ENCODE data around the gene TMEM31. TPM values are rescaled to one million over a fixed set of nuclear protein-coding genes. Genes with fewer than 3 reads are reported as not detected.

The TMEM31 gene
- total RNA-seq, 2 experiments from 2014 or later = not detected

DNA sequence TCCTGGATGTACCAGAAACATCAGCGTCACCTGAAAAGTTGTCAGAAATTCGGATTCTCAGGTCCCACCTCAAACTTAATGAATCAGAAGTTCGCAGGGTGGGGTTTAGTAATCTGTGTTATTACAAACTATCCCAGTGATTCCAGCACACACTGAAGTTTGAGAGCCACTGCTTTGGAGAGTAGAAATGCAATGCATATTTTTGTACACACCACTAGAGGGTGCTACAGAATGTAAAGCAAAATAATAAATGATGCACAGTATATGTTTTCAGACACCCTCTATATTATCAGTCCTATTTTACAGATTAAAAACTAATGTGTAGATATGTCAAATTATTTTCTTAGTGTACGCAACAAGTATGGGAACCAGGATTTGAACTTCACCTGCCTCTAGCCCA, 21.8 kb upstream of the TMEM31 start:
- Mint-ChIP-seq H3K27ac (no peak overlapping the region), H3K27me3 (no peaks in the 10 kb centered on the region), H3K4me3 (no peak overlapping the region), H3K9me3 (ENCODE audit: low read depth) (no peaks in the 10 kb centered on the region), H3K36me3 (peaks cover 8% of the 10 kb centered on the region), H3K4me1 (peaks cover 7% of the 10 kb centered on the region)
- ATAC-seq (no peak), DNase-seq (no peak)
- CTCF ChIA-PET = no interaction called here

GRCh38 chrX:103691059-103691458, 19.6 kb upstream of the TMEM31 start:
- Mint-ChIP-seq H3K27ac (no peak overlapping the region), H3K9me3 (ENCODE audit: low read depth) (no peaks in the 10 kb centered on the region), H3K4me1 (no peaks in the 10 kb centered on the region), H3K36me3 (no peaks in the 10 kb centered on the region), H3K27me3 (no peaks in the 10 kb centered on the region), H3K4me3 (no peak overlapping the region)
- no peak for DNase-seq
- CTCF ChIA-PET = interaction anchor here (1.7 to 2.4 kb wide), 2 partner anchors 11 to 20 kb away, joined by 5 to 7 read pairs; partner anchors contain the start of gene TMEM31
- no peak for ATAC-seq

GRCh38 chrX:103697687-103698086, 13.0 kb upstream of the TMEM31 start:
- H3K36me3 Mint-ChIP-seq = no peaks in the 10 kb centered on the region
- DNase-seq = no peak
- no peak for ATAC-seq
- CTCF ChIA-PET = no interaction called here
- no peaks in the 10 kb centered on the region for H3K9me3 Mint-ChIP-seq (ENCODE audit: low read depth)
- no peak overlapping the region for H3K27ac Mint-ChIP-seq
- H3K4me1 Mint-ChIP-seq = no peaks in the 10 kb centered on the region
- peaks cover 3% of the 10 kb centered on the region for H3K27me3 Mint-ChIP-seq
- no peak overlapping the region for H3K4me3 Mint-ChIP-seq

- Mint-ChIP-seq H3K9me3 (ENCODE audit: low read depth) (no peaks in the 10 kb centered on the region), H3K27ac (no peak overlapping the region), H3K36me3 (no peaks in the 10 kb centered on the region), H3K4me1 (no peaks in the 10 kb centered on the region), H3K27me3 (peaks cover 3% of the 10 kb centered on the region), H3K4me3 (no peak overlapping the region)
- CTCF ChIA-PET = no interaction called here
- DNase-seq (no peak), ATAC-seq (no peak)
Measured at GRCh38 chrX:103699243-103699642, 11.5 kb upstream of the TMEM31 start.

GRCh38 chrX:103704863-103705262, 5.8 kb upstream of the TMEM31 start:
- H3K27me3 Mint-ChIP-seq = no peaks in the 10 kb centered on the region
- DNase-seq (no peak), ATAC-seq (no peak)
- no peak overlapping the region for H3K27ac Mint-ChIP-seq
- H3K4me3 Mint-ChIP-seq = no peak overlapping the region
- no peaks in the 10 kb centered on the region for H3K36me3 Mint-ChIP-seq
- H3K4me1 Mint-ChIP-seq = no peaks in the 10 kb centered on the region
- CTCF ChIA-PET = no interaction called here
- H3K9me3 Mint-ChIP-seq (ENCODE audit: low read depth) = no peaks in the 10 kb centered on the region

DNA sequence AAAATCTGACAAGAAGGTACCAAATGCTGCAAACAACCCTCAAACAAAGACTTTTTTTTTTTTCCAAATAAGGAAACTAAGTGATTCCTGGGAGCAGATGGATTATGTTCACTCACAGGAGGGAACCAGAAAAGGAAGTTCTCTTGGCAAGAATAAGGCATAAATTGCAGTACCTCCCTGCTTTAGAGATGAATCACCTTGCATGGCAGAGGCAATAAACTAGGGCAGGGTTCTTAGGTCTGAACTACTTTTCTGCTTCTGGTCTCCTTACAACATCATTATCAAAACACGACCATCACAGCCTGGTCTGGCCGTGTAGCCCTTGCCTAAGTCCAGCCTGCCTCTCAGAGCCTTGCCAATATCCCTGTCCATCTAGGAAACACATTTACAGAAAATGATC, 6.3 kb downstream of the TMEM31 start:
- no peak overlapping the region for H3K27ac Mint-ChIP-seq
- no peak for ATAC-seq

GRCh38 chrX:103718120-103718519, 7.4 kb downstream of the TMEM31 start:
- Mint-ChIP-seq H3K4me3 (no peak overlapping the region), H3K36me3 (no peaks in the 10 kb centered on the region), H3K27ac (no peak overlapping the region), H3K27me3 (peaks cover 5% of the 10 kb centered on the region), H3K9me3 (ENCODE audit: low read depth) (no peaks in the 10 kb centered on the region), H3K4me1 (no peaks in the 10 kb centered on the region)
- no peak for ATAC-seq
- CTCF ChIA-PET = no interaction called here
- DNase-seq = no peak

More for the DNA sequence above, 6.3 kb downstream of the TMEM31 start:
- Mint-ChIP-seq H3K9me3 (ENCODE audit: low read depth) (no peaks in the 10 kb centered on the region), H3K4me3 (no peak overlapping the region), H3K4me1 (no peaks in the 10 kb centered on the region), H3K27me3 (peaks cover 1% of the 10 kb centered on the region), H3K36me3 (no peaks in the 10 kb centered on the region)
- no peak for DNase-seq
- CTCF ChIA-PET = no interaction called here

DNA sequence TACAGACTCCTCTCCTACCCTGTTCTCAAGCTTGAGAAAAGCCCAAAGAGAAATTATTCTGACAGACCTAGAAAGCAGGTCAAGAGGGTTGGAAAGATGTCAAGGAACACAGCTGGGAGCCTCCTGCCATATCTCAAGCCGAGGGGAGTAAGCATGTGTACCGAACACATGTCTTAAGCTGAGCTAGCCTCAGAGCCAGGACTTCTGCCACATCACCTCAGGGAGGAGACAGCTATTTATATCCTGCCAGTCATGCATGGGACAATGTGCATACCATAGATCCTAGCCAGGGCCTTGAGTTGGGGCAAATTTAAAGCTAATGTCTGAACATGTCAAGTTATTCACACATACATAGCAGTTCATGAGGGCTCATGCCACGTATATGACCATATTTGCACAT, 11.8 kb downstream of the TMEM31 start:
- ATAC-seq (no peak), DNase-seq (no peak)
- no peak overlapping the region for H3K27ac Mint-ChIP-seq
- peaks cover 5% of the 10 kb centered on the region for H3K27me3 Mint-ChIP-seq
- no peak overlapping the region for H3K4me3 Mint-ChIP-seq
- no peaks in the 10 kb centered on the region for H3K36me3 Mint-ChIP-seq
- CTCF ChIA-PET = no interaction called here
- no peaks in the 10 kb centered on the region for H3K9me3 Mint-ChIP-seq (ENCODE audit: low read depth)
- no peaks in the 10 kb centered on the region for H3K4me1 Mint-ChIP-seq

DNA sequence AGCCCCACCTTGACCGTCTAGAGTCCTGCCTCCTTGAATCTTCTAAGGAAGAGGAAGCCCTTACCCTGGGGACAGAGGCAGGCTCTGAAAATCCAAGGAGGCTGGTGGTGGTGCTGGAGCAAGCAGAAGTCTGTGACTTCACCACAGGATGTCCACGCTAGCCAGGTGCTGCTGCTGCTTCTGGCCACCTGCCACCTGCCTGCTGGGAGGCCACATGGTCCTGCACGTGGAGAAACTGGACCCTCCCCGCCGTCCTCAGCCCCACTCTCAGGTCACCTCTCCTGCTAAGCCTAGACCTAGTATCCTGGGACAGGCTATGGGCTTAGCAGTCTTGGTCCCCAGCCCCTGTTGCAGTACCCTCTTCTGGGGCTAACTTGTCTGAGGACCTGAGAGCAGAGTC, 15.8 kb downstream of the TMEM31 start:
- no peaks in the 10 kb centered on the region for H3K9me3 Mint-ChIP-seq (ENCODE audit: low read depth)
- peaks cover 5% of the 10 kb centered on the region for H3K27me3 Mint-ChIP-seq
- CTCF ChIA-PET = no interaction called here
- ATAC-seq = no peak
- no peak overlapping the region for H3K4me3 Mint-ChIP-seq
- H3K36me3 Mint-ChIP-seq = no peaks in the 10 kb centered on the region
- H3K27ac Mint-ChIP-seq = no peak overlapping the region
- no peak for DNase-seq
- peaks cover 6% of the 10 kb centered on the region for H3K4me1 Mint-ChIP-seq

DNA sequence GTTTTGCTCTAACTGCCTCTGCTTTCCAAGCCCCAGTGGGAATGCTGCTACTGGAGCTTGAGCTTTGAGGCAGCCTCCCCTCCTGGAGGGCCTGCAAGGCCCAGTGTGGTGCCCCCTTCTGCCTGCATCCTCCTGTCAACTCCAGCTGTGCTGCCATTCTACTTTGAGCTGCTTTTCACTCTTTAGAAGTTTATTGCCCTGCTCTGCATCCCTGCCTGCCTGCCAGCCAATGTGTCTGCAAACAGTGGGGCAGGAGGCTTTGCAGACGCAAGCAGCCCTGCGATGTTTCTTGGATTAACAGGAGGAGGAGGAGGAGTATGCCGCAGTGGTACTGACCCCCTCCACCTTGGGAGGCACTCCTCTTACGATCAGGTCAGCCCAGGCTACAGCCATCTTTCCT, 16.4 kb downstream of the TMEM31 start:
- H3K4me3 Mint-ChIP-seq = no peak overlapping the region
- H3K4me1 Mint-ChIP-seq = peaks cover 6% of the 10 kb centered on the region
- H3K27ac Mint-ChIP-seq = no peak overlapping the region
- CTCF ChIA-PET = no interaction called here
- ATAC-seq (no peak), DNase-seq (no peak)
- H3K9me3 Mint-ChIP-seq (ENCODE audit: low read depth) = no peaks in the 10 kb centered on the region
- H3K27me3 Mint-ChIP-seq = peaks cover 6% of the 10 kb centered on the region
- H3K36me3 Mint-ChIP-seq = no peaks in the 10 kb centered on the region

- CTCF ChIA-PET = no interaction called here
- DNase-seq (no peak), ATAC-seq (no peak)
- no peaks in the 10 kb centered on the region for H3K36me3 Mint-ChIP-seq
- no peak overlapping the region for H3K27ac Mint-ChIP-seq
- H3K27me3 Mint-ChIP-seq = peaks cover 12% of the 10 kb centered on the region
- no peaks in the 10 kb centered on the region for H3K9me3 Mint-ChIP-seq (ENCODE audit: low read depth)
- peaks cover 8% of the 10 kb centered on the region for H3K4me1 Mint-ChIP-seq
- no peak overlapping the region for H3K4me3 Mint-ChIP-seq
Measured at GRCh38 chrX:103729015-103729414, 18.3 kb downstream of the TMEM31 start.

- CTCF ChIA-PET = interaction anchor here (0.9 kb wide), 1 partner anchor 20 kb away, joined by 3 read pairs; the partner anchor contains the start of gene TMEM31
- peaks cover 13% of the 10 kb centered on the region for H3K4me1 Mint-ChIP-seq
- no peak for ATAC-seq
Measured at GRCh38 chrX:103730147-103730795, 19.6 kb downstream of the TMEM31 start.

GRCh38 chrX:103730796-103731493, 20.2 kb downstream of the TMEM31 start:
- Mint-ChIP-seq H3K4me1 (peaks cover 13% of the 10 kb centered on the region), H3K27ac (no peak overlapping the region), H3K4me3 (no peak overlapping the region), H3K9me3 (ENCODE audit: low read depth) (no peaks in the 10 kb centered on the region), H3K36me3 (no peaks in the 10 kb centered on the region), H3K27me3 (peaks cover 14% of the 10 kb centered on the region)
- no peak for DNase-seq
- no peak for ATAC-seq
- CTCF ChIA-PET = no interaction called here

More at GRCh38 chrX:103730147-103730795, 19.6 kb downstream of the TMEM31 start:
- H3K36me3 Mint-ChIP-seq = no peaks in the 10 kb centered on the region
- DNase-seq = no peak
- no peak overlapping the region for H3K27ac Mint-ChIP-seq
- no peaks in the 10 kb centered on the region for H3K9me3 Mint-ChIP-seq (ENCODE audit: low read depth)
- no peak overlapping the region for H3K4me3 Mint-ChIP-seq
- H3K27me3 Mint-ChIP-seq = peaks cover 14% of the 10 kb centered on the region

- no peaks in the 10 kb centered on the region for H3K9me3 Mint-ChIP-seq (ENCODE audit: low read depth)
- H3K27ac Mint-ChIP-seq = no peak overlapping the region
- no peaks in the 10 kb centered on the region for H3K36me3 Mint-ChIP-seq
- no peak for ATAC-seq
- H3K4me3 Mint-ChIP-seq = no peak overlapping the region
- CTCF ChIA-PET = no interaction called here
- DNase-seq = no peak
- peaks cover 13% of the 10 kb centered on the region for H3K4me1 Mint-ChIP-seq
- peaks cover 14% of the 10 kb centered on the region for H3K27me3 Mint-ChIP-seq
Measured at GRCh38 chrX:103733017-103733416, 22.3 kb downstream of the TMEM31 start.

Data from activated CD8-positive, alpha-beta memory T cell treated with anti-CD3 and anti-CD28 coated beads, Interleukin-2, amount 10 ng/mL, durations not matched to agents 7 days and 5 days (primary cell).